Measurements from ENCODE around the gene CETN2. TPM values are rescaled to one million over a fixed set of nuclear protein-coding genes. Genes with fewer than 3 reads are reported as not detected.
A peak's percentile ranks its signal among the peaks of the same experiment; 100 is the strongest.
"Not testable (repeated sequence)": the region's sequence is repeated elsewhere in the genome, so short reads cannot be mapped to it uniquely, and the experiment has no call there.

CETN2 gene
- 100 to 1,000 TPM in 3 of 4 donors, 10 to 100 TPM in 1; 74.6 to 141 (median 113) TPM for polyA plus RNA-seq (ENCODE audit: insufficient read length in 4 of 4)

DNA sequence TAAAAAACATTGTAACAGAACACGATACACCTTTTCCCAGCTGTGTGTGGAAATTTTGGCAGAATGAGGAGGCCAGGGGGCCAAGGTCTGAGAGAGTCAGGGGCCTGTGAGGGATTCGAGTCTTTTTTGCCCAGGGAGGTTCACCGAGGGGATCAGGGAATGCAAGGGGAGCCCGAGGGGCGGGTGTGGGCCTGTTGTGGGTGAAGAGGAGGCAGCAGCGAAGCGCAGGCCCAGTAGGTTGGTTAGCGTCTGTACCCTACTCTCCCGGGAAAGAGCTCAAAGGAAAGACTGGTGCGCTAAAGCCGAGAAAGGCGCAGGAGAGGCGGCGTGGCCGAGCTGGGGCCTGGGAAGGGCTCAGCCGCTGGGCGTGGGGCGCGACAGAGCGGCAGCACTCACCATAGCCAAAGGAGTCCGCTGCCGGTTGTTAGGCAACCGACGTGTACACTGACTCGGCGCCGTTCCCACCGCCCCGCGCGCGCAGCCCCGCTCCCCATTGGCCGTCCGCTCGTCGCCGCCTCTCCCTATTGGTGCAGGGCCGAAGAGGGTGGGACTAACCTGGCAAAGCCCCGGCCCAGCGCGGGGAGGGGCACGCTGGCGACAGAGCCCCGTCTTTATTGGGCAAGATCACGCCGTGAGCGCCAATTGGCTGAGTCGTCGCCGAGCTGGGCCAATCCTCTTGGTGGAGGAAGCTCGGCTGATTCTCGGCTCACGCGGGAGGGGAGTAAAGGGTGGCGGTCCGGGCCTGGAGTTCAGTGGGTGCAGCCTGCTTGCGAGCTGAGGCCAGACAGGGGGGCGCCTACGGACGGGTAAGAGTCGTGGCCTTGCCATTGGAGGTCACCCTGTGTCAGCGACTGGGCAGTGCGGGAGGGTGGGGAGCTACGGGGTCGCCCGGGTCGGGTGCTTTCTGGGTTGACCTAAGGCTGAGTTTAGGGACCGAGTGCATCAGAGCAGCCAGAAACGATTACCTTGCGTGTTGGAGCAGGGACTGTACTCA, at the start of gene CETN2, which contains the start of gene NSDHL:
Gene CETN2 (minus strand): TSS at position 446 of the 994 bp plus-strand sequence. CDS start 47 bp downstream, at position 399.
Gene NSDHL (plus strand): TSS at position 752 of the 994 bp plus-strand sequence. CDS start 15,262 bp downstream, outside the sequence.
- DNase-seq (ENCODE audit: low read depth in 4 of 4, low spot score in 3 of 4) = peak; percentile 80 to 87 (median 83)

DNA sequence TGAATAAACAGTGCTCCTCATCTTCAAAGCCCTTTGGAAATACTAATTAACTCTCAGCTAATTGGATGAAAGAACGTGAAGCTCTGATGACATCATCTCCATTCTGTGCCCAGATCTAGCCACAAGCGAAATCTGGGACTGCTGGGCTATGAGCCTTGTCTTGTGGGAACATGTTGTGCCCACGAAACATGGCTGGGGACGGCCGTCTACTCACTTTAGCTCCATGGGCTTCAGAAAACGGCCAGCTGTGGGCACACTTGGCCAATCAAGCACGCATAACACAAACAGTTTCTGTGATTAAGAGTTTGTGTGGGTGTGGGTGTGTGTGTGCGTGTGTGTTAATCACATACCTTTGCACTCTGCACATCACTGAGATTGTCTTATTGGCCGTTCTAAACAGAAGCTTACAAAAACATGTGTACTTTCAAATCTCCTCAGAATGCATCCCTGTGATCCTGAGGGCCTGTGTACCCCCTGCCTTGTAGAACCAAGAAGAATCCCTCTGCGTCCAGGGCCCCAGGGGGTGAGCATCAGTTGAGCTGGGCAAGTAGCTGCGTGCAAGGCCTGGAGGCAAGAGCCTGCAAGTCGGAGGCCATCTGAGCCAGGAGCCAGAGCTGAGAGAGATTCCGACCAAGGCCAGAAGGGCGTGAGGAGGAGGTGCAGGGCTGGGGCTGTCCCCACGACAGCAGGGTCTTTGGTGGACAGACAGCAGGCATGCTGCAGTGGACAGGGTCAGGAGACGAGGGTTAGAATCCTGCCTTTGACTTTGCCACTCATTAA, 48.6 kb upstream of the CETN2 start:
- DNase-seq (ENCODE audit: low read depth in 4 of 4, low spot score in 3 of 4) = no peak

DNA sequence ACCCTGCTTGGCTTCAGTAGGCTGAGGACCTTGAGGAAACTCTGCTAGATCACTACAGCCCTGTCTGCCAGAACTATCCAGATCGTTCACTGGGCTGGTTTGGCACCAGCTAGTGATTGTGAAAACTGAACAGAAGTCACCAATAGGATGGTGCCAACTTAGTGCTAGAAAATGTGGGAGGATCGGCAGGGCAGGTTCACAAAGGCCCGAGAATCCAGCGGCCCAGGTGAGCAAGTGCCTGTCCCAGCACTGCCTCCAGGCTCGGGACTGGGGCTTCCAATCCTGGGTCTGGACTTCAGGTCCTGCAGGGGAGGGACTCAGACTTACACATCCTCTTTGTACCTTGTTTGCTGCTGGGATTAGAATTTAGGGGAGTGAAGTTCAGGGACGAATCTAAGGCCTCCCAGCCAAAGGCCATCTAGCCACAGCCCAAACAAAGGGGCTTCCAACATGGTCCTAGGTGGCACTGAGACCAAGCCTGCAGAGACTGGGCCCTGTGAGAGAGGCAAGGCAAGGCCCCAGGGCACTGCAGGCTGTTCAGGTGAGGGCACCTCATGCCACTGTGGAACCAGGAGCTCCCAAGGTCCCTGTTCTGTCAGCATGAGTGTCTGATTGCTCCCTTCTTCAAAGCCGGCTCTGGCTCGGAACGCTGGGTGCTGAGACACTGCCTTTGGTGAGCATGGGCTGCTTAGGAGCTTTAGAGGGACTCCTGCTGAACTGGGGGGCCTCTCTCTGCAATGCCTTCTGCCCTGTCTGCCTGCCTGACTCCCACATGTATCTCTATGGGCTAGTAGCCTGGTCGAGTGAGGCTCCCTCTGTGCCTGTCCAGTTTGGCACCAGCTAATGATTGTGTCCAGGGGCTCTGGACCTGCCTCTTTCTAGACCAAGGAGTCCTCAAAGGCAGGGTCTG, 46.6 kb upstream of the CETN2 start:
- DNase-seq (ENCODE audit: low read depth in 4 of 4, low spot score in 3 of 4) = no peak

DNA sequence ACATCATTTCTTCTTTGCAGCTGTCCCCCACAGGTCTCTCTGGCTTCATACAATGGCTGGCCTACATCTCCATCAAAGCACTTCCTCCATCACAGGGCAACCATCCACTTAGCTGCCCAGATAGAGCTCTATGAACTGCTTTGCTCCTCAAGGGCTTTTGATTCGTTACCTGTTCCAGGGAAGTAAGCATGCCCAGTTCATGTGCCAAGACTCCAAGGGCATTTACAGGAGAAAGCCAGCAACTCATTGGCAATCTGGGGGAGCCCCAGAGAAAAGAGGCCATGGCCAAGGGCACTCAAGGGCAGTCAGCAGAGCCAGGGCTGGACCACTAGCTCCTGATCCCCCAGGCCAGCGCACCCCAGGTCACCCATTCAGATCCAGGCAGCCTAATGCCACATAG, 42.8 kb upstream of the CETN2 start:
- no peak for DNase-seq (ENCODE audit: low read depth in 4 of 4, low spot score in 3 of 4)

DNA sequence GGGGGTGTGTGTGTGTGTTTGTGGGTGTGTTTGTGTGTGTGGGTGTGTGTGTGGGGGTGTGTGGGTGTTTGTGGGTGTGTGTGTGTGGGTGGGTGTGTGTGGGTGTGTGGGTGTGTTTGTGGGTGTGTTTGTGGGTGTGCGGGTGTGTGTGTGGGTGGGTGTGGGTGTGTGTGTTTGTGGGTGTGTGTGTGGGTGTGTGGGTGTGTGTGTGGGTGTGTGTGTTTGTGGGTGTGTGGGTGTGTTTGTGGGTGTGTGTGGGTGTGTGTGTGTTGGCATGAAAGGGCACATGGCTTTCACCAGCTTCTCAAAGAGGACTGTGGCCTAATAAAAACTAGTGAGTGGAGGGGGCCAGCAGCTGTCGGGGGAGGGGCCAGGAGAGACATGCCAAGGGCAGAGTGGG, 42.0 kb upstream of the CETN2 start:
- DNase-seq (ENCODE audit: low read depth in 4 of 4, low spot score in 3 of 4) = no peak

DNA sequence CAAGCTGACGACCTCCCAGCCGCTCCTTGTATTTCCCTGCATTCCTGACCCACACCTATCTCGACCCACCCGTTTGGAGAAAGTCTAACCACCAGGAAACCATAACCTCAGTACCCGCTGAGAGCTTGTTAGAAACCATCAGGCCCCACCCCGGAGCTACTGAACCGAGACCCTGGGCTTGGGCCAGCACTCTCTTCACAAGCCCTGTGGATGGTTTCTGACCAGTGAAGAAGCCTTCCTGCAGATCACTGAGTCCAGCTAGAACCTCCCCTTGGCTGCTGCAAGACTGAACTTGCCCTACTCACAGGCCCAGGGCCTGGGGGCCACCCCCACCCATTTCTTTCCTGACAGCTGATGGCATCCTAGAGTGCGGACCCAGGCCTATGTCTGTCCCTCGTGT, 40.7 kb upstream of the CETN2 start:
- no peak for DNase-seq (ENCODE audit: low read depth in 4 of 4, low spot score in 3 of 4)

DNA sequence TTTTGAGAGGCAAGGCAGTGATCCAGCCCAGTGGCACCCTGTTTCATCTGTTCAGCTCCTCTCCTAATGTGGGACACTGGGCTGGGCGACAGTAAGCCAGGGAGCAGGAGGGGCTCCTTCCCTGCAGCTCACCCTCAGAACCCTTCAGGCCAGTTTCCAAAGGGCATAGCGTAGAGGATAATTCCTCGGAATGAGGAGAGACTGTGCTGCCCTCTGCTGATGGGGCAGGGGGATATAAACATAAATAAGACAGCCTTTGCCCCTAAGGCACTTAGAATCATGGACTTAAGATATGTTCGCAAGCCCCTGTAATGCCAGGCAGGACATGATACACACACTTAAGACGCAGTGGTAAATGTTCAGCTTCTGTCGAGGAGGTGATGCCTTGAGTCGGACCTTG, 39.4 kb upstream of the CETN2 start:
- DNase-seq (ENCODE audit: low read depth in 4 of 4, low spot score in 3 of 4) = no peak

DNA sequence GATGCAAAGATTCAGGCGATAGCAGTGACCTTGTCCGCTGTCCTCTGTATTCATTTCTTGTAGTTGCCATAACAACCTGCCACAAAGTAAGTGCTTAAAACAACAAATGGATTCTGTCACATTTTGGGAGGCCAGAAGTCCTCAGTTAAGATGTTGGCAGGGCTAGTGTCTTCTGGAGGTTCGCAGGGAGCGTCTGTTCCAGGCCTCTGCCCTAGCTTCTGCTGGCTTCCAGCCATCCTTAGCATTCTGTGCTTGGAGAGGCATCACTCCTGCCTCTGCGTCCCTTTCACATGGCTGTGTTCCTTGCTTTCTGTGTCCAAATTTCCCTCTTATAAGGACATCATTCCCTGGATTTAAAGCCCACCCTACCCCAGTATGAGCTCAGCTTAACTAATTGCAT, 35.8 kb upstream of the CETN2 start:
- no peak for DNase-seq (ENCODE audit: low read depth in 4 of 4, low spot score in 3 of 4)

DNA sequence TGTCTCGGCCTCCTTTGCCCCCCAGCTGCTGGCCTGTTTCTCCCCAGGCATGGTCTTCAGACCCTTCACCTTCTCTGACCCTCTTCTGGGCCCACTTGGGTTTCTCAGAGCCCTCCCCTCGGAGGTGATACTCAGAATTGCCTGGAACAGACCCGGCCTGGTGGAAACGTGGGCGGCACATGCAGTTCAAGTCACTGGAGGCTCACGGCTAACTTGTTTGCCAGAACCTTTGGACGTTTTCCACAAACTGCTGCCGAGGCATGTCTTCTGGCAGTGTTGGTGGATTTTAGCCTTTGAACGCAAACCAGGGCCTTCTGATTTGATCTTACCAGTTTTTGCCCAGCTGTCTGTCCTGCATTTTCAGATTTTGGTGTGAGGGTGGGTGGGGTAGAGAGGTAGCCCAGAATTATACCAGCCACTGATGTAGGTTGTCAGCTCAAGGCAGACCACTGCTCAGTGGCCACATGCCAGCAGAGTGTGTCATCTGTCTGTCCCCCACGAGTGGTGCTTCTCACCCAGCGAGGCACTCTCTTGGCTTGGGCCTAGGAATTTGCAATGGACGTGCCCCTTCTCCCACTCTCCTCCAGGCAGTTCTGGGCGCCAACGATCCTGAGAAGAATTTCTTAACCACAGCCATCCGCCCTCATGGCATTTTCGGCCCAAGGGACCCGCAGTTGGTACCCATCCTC, 34.8 kb upstream of the CETN2 start:
- no peak for DNase-seq (ENCODE audit: low read depth in 4 of 4, low spot score in 3 of 4)

DNA sequence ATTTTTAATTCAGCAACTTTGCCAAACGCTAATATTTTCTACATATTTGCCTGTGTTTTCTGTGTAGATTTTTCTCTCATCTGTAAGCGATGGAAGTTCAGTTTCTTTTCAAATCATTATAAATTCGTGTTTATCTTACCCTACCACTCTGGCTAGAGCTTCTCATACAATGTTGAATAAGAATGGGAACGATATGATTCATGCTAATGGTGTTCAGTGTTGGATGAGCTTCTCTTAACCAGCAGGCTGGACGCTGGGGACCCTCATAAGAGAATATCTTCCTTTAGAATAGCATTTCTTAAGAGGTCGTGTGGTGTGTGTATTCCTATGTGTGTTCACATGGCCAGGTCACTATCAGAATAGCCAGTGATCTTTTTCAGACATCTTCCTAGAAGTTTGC, 31.3 kb upstream of the CETN2 start:
- no peak for DNase-seq (ENCODE audit: low read depth in 4 of 4, low spot score in 3 of 4)

DNA sequence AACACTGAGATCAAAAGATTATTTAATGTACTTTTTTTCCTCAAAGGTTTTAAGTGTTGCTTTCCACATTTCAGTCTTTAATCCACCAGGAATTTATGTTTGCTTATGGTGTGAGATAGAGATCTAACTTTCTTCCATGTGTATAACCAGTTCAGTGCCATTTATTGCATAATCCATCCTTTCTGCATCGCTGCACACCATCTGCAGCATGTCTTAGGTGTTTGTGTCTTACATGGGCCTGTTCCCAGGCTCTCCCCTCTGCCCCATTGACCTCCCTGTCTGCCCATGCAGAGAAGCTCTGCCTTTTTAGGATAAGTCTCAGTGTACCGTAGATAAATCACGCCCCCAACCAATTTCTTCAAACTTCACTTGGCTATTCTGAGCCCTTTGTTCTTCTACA, 30.6 kb upstream of the CETN2 start:
- DNase-seq (ENCODE audit: low read depth in 4 of 4, low spot score in 3 of 4) = no peak

DNA sequence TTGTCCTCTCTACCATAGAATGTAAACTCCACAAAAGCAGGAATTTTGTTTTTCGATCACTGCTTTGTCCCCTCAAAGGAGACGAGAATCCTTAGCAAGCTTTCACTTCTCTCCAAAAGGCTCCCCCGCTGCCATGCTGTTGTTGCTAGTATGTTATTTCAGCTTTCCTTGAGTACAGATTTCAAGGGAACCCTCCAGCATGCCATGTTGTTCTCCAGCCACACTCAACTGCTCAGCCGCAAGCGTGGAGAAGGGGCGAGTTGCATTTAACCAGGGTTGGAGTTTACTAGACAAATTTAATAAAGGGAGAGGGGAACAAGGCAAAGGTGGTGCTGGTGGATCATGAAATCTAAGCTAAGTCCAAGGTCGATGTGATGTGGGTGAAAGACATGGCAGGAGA, 23.4 kb upstream of the CETN2 start:
- DNase-seq (ENCODE audit: low read depth in 4 of 4, low spot score in 3 of 4) = no peak

DNA sequence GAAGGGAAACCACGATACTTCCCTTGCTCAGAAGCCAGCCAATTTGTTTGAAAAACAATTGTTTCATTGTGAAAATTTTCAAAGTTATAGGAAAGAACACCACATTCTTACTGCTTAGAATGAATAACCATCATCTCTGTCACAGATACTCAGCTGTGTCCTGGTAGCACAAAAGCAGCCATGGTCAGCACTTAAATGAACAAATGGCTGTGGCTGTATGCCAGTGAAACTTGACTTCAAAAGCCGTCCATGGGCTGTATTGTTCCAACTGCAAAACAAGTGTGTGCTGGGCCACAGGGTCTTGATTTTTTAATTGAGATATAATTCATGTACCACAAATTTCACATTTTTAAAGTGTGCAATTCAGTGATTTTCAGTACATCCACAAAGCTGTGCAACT, 19.9 kb upstream of the CETN2 start:
- no peak for DNase-seq (ENCODE audit: low read depth in 4 of 4, low spot score in 3 of 4)

DNA sequence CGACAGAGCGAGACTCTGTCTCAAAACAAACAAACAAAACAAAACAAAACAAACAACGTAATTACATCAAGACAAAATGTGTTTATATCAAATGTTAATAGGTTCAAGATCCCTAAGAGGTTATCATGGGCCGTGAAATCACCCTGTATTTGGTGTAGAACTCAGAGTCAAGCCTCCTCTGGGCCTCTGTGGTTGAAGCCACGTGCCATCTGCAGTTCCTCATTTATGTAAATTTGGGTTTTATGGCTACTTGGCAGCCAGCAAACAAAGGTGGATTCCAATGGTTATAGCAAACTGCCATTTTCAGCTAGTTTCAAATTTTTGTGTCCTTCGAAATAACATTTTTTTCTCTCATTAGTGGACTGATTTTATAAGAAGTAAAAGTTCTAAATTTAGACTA, 16.7 kb upstream of the CETN2 start:
- DNase-seq (ENCODE audit: low read depth in 4 of 4, low spot score in 3 of 4) = no peak

DNA sequence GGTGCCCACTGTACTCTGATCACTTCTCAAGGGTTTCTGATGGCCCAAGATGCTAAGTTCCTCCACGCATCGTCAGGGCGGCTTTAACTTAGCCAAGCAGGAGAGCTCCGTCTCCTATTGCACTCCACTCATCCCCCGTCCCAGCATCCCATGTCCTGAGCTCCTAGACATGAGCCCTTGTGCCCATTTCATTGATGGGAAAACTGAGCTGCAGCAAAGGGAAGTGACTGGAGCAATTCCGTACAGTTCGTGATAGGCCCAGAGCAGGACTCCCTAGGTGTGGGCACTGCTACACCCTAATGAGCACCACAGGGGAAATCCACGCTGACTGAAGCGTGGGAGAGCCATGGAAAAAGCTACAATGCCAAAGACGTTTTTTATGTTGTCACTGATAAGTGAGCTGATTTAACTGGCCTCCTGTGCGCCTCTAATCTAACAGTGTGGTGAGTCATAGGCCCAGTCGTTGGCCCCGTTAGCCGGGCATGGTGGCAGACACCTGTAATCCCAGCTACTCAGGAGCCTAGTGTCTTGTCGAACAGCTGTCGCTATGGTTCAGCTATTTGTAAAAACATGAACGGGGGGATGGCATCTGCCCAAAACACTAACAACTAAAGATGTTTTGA, 15.2 kb upstream of the CETN2 start:
- DNase-seq (ENCODE audit: low read depth in 4 of 4, low spot score in 3 of 4) = no peak

DNA sequence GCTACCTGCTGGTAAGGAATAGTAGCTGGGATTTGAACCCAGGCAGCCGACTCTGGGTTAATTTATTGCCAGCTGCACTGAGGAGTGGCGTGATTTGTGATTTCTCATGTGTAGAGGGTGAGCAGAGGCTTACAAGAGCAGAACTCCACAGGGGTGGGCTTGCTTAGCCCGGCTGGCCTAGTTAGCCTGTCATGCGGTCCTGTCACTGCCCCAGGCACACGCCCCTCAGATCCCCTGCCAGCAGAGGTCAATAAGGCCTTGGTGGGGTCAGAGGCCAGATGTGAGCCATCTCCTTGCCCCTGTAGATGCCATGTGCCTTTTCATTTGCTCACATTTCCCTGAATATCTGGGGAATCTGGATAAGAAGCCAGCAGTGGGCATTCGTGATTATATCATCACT, 13.7 kb upstream of the CETN2 start:
- no peak for DNase-seq (ENCODE audit: low read depth in 4 of 4, low spot score in 3 of 4)

DNA sequence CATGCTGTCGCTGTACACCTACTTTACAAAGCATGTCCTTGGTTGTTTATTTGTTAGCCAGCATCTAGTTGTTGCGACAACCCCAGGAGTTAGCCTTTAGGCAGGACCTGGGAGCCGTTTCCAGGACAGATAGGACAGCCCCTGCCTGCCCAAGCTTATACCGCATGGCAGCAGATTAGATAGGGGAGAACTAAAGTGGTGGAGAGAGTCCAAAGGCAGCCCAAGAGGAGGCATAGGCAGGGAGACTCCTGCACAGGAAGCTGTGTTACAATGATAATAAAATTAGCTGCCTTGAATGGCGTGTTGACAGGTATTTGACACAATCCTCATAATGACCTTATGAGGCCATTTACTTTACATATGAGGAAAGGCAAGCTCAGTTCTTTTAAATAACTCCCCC, 13.3 kb upstream of the CETN2 start:
- no peak for DNase-seq (ENCODE audit: low read depth in 4 of 4, low spot score in 3 of 4)

DNA sequence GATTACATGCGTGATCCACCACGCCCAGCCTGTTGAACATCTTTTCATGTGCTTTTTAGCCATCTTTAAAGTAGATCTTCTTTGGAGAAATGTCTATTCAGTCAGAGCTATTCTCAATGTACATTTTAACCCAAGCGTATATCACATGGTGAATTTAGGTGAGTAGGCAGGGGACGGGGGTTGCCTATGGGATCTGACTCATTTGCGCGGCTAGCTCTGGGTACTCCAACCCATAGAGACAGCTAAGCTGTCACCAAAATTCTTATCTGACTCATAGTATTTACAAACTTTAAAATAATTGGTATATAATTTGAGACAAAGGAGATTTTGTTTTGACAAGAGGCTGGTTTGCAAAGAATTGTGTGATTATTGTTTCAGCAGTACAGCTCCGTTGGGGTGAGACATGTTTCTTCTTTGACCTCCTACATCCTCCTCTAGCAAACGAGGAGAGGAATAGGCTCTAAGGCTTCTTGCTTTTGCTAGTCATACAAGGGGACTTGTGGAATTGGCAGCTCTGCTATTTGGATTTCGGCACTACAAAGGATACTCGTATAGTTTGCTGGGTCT, 12.3 kb upstream of the CETN2 start:
- no peak for DNase-seq (ENCODE audit: low read depth in 4 of 4, low spot score in 3 of 4)

DNA sequence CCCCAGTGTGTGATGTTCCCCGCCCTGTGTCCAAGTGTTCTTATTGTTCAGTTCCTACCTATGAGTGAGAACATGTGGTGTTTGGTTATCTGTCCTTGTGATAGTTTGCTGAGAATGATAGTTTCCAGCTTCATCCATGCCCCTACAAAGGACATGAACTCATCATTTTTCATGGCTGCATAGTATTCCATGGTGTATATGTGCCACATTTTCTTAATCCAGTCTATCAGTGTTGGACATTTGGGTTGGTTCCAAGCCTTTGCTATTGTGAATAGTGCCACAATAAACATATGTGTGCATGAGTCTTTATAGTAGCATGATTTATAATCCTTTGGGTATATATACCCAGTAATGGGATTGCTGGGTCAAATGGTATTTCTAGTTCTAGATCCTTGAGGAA, 4.9 kb upstream of the CETN2 start:
- DNase-seq (ENCODE audit: low read depth in 4 of 4, low spot score in 3 of 4) = not testable (repeated sequence)
